Measurements from ENCODE around the gene TCAP.

Gene TCAP

GRCh38 chr17:39669897-39670735 is 5.0 kb downstream of the TCAP start:
- DNase-seq = no peak

- no peak for DNase-seq
These were observed 5.6 kb downstream of the TCAP start for GRCh38 chr17:39670746-39671145.

- DNase-seq = peak; percentile 55
These were observed 6.7 kb downstream of the TCAP start for GRCh38 chr17:39671651-39672521.

- DNase-seq = no peak
These were observed 7.6 kb downstream of the TCAP start for GRCh38 chr17:39672522-39673334.

- DNase-seq = no peak
These were observed 8.4 kb downstream of the TCAP start for GRCh38 chr17:39673335-39674081.

GRCh38 chr17:39674179-39674578 is 9.0 kb downstream of the TCAP start:
- DNase-seq = no peak

DNA sequence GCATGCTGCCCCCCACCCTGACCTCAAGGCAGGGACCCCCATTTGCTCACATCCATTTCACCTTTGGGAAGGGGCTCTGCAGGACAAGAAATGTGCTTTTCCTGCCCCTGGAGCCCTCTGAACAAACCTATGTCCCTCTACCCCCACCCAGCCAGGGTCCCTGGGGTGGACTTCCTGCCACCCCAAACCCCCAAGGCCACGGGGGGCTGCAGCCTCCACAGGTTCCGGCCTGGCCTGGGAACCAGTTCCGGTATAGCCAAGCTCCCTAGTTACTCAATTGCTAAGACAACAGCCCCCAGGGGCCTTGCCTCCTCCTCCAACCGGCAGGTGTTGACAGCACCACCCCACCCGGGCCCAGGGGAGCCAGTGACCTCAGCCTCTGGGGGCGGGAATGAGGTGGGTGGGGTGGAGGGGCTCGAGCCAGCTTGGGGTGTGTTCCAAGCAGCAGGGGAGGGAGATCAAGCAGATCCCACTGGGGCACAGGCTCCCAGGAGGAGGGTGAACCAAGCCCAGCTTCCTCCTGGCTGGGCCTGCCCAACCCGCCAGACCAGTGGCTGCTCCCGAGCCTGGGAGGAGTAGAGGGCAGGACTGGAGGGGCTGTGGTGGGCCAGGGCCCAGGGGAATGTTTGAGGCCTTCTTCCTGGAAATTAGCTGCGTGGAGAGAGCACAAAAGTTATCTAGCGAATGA is 9.7 kb downstream of the TCAP start:
- peak; percentile 68 for DNase-seq

- DNase-seq = no peak
These were observed 10.4 kb downstream of the TCAP start for GRCh38 chr17:39675390-39676082.

GRCh38 chr17:39676198-39676819 is 11.2 kb downstream of the TCAP start:
- peak; percentile 90 for DNase-seq

DNA sequence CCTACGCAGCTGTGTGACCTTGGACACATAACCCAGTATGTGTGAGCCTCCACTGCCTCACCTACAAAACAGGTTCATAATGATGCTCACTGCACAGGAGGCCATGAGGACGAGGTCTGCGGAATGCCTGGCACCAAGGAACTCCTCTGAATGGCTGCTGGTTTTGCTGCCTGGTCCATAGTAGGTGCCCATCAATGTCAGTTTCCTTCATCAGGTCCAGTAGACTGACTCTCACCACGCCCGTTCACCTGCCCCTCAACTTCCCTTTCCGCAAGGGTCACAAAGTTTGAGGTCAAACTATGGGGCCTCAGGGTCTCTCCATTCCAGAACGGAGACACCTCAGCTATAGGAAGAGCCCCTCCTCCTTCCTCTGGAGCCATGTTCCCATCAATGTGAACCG is 11.9 kb downstream of the TCAP start:
- DNase-seq = no peak

DNA sequence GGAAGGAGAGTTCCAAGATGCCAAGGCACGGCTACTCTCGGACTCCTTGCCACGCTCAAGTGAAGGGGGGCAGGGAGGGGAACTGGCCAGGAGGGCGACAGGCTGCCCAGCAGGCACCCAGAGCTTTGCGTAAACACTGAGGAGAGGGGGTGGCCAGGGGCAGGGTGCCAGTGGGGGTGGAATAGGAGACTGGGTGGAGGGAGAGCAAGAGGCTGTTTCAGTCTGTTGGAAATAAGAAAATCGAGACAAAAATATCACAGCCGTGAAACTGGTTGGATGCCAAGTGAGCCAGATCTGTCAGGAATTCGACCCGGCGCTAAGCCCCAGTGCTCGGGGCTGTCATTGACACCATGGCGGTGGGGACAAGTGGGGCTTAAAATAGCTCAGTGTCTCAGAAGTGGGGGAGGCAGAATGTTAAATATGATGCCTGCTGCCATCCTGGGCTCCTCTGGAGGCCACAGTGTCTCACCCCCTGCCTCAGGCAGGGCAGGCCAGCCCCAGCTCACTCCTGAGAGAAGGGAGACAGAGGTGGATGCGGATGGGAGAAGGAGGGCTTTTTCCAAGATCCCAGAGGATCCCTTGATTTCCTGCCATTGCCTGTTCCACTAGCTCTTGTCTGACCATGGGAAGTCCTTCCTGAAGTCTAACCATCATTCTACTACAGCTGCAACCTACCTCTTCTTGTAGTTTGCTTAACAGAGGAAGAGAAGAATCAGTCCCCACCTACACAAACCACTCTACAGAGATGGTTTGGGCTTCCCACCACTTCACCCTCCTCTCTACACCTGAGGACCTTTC is 12.6 kb downstream of the TCAP start:
- DNase-seq = no peak

DNA sequence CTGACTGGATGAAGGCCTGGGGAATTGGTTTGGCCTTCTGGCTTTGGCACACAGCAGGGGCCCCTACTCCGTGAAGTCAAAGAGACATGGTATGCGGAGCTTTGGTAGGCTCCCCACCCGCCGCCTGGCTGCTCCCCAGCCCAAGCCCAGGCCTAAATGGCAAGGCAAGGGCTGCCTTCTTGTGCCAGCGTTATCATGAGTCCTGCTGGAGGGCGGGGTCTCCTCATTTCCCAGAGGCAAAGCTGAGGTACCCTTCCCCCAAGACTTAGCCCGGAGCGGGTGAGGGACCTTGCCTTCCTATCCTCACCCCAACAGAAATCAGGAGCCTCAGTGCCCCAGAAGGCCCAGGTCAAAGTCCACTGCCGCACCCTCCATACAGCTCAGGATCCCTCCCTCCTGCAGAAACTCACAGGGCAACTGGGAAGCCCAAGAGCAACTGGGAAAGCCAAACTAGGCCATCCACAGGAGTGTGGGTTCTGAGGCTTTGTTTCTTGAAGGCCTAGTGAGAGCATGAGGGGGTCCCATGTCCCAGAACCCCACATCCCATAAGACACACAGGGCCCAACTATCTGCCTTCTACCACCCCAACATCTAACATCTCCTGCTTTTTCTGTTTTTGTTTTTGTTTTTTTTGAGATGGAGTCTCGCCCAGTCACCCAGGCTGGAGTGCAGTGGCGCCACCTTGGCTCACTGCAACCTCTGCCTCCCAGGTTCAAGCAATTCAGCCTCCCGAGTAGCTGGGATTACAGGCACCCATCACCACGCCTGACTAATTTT is 13.4 kb downstream of the TCAP start:
- peak; percentile 59 for DNase-seq

DNA sequence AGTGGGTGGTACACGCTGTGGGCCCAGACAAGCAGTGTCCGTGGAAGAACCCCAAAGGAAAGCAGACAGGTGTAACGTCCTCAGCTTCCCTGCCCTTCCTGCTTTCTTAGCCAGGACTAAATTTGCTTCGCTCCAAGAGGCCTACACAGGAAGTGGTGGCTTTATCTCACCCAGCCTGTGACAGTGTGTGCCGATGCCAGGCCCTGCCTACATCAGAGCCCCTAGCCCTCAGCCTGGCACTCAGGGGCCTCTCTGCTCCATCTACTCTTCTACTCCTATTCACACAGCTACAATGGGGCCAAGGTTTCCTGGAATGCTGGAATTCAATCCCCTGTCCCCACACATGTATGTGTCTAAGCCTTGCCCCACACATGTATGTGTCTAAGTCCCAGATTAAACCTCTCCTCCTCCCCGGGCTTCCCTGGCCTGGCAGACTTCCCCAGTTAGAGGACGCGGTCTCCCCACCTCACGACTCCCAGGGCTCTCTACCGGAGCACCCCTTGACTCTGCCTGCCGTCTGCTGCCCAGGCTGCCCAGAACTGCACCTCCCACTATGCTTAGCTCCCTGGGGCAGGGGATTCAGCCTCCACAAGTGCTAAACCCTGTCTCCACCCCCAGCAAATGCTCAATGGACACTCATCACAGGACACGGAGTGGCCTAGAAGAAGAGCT is 14.5 kb downstream of the TCAP start:
- peak; percentile 91 for DNase-seq

DNA sequence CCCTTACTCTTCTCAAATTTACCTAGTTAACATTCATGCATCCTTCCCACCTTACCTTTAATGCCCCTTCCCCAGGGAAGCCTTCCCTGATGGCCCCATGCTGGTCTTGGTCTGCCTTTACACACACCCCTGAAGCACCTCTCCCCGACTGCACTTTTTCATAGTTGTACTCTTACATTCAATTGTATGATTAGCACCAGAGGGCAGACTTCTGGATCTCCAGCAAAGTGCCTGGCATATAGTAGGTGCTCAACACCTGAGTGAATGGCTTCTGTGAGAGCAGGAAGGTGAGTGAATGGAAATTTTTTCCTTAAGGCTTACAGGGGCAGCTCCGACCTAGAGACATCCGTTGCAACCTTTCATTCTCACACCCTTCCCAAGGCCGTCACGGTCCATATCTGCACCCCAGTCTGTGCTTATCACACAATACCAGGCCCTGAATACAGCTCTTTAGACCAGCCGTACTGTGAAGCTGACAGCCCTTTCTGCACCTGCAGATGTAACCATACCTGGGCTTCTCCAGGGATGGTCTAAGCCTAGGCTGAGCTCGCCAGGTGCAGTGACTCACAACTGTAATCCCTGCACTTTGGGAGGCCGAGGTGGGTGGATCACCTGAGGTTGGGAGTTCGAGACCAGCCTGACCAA is 18.3 kb downstream of the TCAP start:
- DNase-seq = peak; percentile 93

- peak; percentile 76 for DNase-seq
These were observed 19.4 kb downstream of the TCAP start for GRCh38 chr17:39684369-39685192.

- DNase-seq = peak; percentile 6
These were observed 22.0 kb downstream of the TCAP start for GRCh38 chr17:39687101-39687545.

All from hematopoietic multipotent progenitor cell treated with erythropoietin and hydrocortisone succinate and interleukin-3 and kit ligand, for 8 days (in vitro differentiated cells).